Epidermal melanocyte (primary cell): ENCODE data around the gene RAPGEF5.
A peak's percentile ranks its signal among the peaks of the same experiment; 100 is the strongest.

Source experiments
- DNase-seq: peaks from one replicate; pipeline ENCODE4 v3.0.0; 2011; ENCODE audit warnings: low spot score; ENCODE audit not compliant: insufficient read length

RAPGEF5 gene

DNA sequence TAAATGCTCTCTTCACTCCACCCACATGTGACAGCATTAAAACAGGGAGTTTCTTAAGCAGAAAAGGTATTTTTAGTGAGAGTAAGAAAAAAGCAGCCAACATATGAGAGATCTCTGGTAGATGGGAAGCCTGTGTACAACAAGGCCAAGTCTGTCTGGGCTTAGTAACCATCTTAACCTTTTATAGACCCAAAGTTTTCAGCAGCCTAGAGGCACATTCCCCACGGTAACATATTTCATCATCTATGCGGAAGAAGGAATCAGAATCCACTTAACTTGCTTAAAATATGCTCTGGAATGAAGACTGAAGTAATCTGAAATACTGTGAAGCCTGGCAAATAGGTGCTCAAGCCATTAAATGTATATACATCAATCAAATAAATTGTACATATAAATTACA is 127.8 kb downstream of the RAPGEF5 start:
- DNase-seq = no peak

GRCh38 chr7:22223807-22224206 is 133.1 kb downstream of the RAPGEF5 start:
- DNase-seq = no peak

- no peak for DNase-seq
Observed at GRCh38 chr7:22220941-22221340, 136.0 kb downstream of the RAPGEF5 start.

- no peak for DNase-seq
Observed at GRCh38 chr7:22219739-22220493, 137.0 kb downstream of the RAPGEF5 start.

DNA sequence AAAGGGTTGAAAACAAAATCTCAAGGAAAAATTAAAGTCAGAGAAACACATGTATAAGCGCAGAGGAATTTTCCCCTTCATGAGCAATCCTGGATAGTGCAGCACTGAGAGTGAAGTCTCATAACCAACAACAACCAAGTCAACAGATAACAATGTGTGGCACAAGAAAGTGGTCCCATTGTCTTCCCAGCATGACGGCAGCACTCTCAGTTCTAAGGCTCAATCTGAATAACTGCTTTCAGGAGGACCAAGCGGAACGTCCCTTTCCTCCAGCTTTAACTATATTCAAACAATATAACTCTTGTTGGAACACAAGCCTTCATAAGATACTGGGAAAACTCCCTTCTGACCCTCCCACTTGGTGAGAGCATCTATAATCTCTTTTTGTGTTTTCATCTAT is 137.9 kb downstream of the RAPGEF5 start:
- peak; percentile 28 for DNase-seq

- DNase-seq = no peak
Observed at GRCh38 chr7:22216832-22217475, 140.0 kb downstream of the RAPGEF5 start.

GRCh38 chr7:22216309-22216708 is 140.6 kb downstream of the RAPGEF5 start:
- no peak for DNase-seq

GRCh38 chr7:22214000-22214399 is 143.0 kb downstream of the RAPGEF5 start:
- DNase-seq = no peak

- no peak for DNase-seq
Observed at GRCh38 chr7:22213081-22213480, 143.9 kb downstream of the RAPGEF5 start.

GRCh38 chr7:22210967-22211366 is 146.0 kb downstream of the RAPGEF5 start:
- DNase-seq = no peak

- no peak for DNase-seq
Observed at GRCh38 chr7:22210355-22210754, 146.6 kb downstream of the RAPGEF5 start.

DNA sequence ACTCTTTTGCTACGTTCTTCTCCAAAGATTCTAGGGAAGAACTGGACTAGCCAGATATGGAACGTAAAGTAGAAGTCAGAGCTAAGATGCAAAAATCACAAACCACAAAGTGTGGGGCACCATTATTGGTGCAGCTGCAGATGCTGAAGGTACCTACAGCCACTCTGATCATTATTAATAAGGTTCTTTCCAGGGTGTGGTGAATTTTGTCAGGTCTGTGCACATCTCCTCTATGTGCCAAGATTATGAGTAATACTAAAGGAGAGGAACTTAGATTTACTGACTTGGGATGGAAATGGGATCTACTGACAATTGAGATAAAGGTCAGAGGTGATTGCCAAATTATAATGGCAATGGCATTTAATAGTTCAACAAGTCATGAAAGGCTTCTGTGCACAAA is 148.2 kb downstream of the RAPGEF5 start:
- DNase-seq = no peak

- DNase-seq = no peak
Observed at GRCh38 chr7:22207724-22208225, 149.2 kb downstream of the RAPGEF5 start.

DNA sequence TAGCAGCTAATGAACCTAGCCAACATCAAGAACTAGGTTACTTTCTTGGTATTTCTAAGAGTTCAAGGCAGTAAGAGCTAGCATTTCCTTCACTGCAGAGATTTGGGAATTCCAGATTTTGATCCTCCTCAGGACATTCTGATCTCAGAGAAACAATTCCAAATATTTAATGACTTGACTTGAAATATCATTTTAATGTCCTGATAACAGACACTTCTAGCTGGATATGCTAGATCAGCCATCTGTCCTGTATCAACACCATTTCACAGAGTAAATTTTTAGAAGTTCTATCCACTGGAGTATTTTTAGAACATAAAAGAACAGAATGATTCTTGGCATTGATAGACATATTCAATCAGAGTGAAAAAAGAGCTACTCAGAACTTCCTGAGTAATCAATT is 151.3 kb downstream of the RAPGEF5 start:
- no peak for DNase-seq

- no peak for DNase-seq
Observed at GRCh38 chr7:22204312-22204711, 152.6 kb downstream of the RAPGEF5 start.

DNA sequence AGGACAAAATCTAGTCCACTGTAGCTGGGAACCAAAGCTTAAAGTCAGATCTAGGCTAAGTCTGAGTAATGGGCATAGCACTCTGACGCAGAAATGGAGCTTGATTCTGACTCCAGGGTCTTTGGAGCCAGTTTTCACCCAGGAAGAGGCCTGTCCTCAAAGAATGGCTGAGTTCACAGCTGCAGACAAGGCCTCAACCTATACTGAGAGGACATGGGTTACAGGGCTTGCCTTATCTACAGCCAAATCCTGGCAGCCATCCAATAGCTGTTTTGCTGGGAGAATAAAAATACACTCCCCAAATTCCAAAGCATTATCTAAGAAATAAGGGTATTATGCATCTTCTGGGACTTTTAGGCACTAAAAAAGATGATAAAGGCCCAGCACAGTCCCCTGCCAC is 154.8 kb downstream of the RAPGEF5 start:
- no peak for DNase-seq

GRCh38 chr7:22201186-22201880 is 155.6 kb downstream of the RAPGEF5 start:
- no peak for DNase-seq

DNA sequence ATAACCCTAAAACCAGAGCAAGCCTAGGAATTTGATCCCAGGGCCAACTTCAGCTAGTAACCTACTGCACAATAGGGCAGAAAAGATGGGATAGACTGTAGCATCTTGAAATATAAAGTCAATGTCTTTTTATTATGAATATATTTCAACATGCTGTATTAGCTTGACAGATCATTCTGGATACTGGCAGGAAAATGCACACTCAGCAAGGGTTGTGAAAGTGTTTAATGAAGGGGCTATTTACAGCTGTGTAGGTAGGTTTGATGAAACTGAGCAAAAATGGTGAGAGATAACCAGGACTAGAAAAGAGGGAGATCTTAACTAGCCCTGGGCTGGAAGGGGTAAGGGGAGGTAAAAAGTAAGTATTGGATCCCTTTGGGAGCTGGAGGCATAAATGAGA is 156.2 kb downstream of the RAPGEF5 start:
- DNase-seq = no peak

- DNase-seq = no peak
Observed at GRCh38 chr7:22200238-22200637, 156.7 kb downstream of the RAPGEF5 start.

DNA sequence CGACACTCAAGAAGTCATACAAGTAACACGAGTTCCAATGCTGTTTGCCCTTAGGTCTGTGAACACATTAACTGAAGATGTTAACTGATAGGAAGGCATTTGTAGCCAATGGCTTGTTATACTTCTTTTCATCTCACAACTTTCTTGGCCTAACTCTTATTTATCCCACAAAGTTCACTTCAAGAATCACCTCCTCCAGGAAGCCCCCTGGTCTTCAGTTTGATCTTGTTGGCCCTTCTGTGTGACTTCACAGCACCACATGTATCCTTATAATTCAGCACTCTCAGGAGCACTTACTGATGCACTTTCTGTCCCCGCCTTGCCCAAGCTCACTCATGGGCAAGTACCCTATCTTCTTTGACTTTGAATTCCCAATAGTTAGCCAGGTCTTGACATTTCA is 159.6 kb downstream of the RAPGEF5 start:
- no peak for DNase-seq

- DNase-seq = no peak
Observed at GRCh38 chr7:22196429-22196828, 160.5 kb downstream of the RAPGEF5 start.
